Mucosa of gallbladder (tissue), 1 donor: Measurements from ENCODE around the gene RPUSD1. TPM values are rescaled to one million over a fixed set of nuclear protein-coding genes. Genes with fewer than 3 reads are reported as not detected.

Source experiments
- DNase-seq: peaks from one replicate; pipeline ENCODE4 v3.0.0-alpha.2; 2020; ENCODE audit warnings: low spot score
- total RNA-seq: library from RNA; stranded (reverse); gene quantifications from one replicate; pipeline ENCODE4 v1.2.1, GENCODE V29; 2021
- donor health status: DM: no; HTN: no; CAD: no.

Gene RPUSD1
- total RNA-seq, 1 donor from 2014 or later: 18.5 TPM

- no peak for DNase-seq
These were observed 30.4 kb upstream of the RPUSD1 start for GRCh38 chr16:818592-818991.

DNA sequence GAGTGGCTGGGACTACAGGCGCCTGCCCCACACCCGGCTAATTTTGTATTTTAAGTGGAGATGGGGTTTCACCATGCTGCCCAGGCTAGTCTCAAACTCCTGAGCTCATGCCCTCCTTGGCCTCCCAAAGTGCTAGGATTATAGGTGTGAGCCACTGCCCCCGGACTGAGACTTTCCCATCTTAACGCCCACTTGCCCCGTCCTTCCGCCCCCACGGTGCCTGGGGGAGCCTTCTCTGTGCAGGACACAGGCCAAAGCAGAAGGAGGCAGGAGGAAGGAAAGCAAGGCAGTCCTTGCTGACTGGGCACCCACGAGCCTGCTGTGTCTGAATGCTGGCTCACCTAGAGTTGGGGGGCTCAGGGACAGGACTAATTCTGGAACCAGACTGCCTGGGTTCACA lies 30.0 kb upstream of the RPUSD1 start:
- no peak for DNase-seq

DNA sequence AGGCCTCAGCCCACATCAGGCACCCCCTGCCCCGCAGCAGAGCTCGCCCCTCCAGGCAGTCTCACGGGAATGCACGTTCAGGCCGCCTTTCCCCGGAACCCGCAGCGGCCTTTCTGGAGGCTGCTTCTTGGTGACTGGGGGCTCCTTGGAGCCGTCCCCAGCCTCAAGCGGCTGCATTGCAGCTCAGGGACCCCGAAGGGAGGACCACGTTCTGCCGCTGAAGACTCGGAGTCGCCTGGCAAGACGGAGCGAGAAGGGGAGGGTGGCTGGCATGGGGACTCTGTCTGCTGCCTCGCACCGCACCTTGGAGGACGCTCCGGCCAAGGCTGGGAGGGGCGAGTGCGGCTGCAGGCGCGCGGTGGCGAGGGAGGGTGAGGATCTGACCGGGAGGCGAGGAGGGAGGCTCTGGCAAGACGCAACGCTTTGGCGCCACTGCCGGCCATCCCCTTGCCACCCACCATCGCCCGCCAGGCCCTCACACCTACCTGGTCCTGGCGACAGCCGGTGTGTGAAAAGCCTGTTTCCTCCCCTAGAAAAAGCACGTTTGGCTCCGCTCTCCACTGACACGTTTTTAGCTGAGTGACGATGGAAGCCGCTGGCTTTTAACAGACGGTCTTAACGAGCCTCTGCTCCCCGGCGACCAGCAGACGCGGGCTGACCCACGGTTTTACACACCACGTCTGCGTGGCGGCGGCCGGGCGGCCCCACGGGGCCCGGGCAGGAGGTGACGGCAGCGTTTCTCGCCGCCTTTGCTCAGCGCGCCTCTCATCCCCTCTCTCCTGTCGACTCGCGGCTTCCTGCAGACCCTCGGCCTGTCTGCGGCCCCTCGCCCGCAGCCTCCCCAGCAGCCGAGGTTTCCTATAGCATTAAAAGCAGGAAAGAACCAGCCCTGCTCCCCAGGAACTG lies 29.1 kb upstream of the RPUSD1 start:
- no peak for DNase-seq

DNA sequence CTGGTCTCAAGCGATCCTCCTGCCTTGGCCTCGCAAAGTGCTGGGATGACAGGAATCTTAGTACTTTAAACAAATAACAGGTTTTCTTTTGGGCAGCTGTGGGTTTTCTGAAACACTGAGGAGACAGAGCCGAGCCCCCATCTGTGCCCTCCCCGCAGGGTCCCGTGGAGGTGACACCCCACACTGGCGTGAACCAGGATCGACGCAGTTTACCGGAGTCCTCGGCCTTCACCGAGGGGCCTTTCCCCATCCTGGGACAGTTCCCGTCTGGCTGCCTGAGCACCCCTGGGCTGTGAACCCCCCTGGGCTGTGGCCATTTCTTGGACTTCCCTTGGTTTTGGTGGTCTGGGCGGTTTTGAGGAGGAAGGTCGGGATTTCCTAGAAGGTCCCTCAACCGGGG lies 27.7 kb upstream of the RPUSD1 start:
- DNase-seq: no peak

GRCh38 chr16:814974-815373 lies 26.8 kb upstream of the RPUSD1 start:
- no peak for DNase-seq

GRCh38 chr16:813916-814412 lies 25.8 kb upstream of the RPUSD1 start:
- DNase-seq: no peak

DNA sequence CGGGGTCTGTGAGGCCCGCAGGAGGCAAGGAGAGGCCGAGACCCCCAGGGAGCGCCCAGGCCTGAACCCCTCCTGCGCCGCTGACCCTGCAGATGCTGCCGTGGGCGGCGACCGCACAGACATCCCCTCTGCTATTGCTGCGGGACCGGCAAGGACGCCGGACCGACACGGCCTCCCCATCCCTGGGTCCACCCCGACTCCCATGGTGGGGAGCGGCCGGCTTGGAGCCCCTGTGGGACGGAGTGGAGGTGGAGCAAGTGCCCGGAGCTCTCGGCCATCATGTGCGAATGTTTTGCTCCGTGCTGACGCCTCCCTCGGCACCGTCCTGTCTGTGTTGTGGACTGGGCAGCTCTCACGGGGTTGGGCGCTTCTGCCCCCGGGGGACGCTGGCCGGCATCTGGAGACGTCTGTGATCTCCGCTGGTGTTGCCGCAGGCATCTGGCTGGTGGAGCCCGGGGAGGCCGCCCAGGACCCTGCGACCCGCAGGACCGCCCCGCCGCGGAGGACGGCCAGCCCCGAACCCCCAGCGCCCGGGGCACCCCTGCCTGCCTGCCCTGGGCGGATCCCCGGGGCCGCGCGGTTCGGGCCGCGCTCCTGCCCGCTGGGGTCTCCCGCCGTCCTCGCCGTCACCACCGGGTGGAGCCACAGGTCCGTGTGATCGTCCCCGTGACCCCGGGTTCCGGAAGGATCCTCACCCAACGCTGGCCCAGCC lies 25.2 kb upstream of the RPUSD1 start:
- DNase-seq: no peak

DNA sequence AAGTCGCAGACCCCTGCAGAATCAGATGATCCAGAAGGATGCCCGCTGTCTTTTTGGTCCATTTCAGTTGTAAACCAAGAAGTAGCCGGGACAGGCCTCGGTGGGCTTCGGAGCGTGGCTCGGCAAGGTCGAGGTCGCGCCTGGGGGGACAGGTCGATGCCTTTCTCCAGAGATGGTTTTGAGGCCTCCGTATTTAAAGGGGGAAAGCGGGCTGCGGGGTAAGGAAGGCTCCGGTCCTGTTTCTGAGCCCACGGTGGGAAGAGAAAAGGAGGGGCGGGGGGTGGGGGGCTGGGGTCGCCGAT lies 19.9 kb upstream of the RPUSD1 start:
- DNase-seq: no peak

DNA sequence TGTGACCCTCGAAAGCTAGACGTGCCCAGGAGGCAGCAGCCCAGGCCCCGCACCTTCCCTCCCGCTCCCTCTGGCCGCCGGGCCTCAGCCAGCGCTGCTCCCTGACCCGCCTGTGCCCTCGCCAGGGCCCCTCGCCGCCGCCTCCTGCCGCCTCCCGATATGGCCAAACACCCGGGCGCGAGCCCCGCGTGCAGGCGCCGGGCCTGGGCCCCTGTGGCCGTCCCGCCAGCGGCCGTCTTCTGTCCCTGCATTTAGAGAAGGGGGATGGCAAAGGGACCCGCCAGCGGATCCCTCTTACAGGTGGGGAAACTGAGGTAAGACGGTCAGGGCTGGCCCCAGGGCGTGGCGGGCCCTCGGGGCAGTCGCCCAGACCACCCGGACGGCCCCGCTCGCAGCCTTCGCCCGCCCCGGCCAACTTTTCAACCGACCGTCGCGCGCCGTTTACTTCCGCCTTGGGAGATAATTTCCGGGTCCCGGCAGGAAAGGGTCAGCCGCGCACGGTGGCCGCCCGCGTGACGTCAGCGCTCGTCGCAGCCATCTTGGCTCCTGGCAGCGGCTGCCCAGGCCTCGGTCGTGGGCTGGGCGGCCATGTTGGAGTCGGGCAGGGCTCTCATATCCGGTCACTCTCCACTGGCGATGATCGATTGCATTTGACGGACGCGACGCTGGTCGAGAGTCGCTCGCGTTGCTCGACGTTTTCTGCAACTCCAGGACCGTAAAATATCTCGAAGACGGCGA lies 19.3 kb upstream of the RPUSD1 start:
- DNase-seq: peak; percentile 94

GRCh38 chr16:805474-805873 lies 17.3 kb upstream of the RPUSD1 start:
- DNase-seq: no peak

DNA sequence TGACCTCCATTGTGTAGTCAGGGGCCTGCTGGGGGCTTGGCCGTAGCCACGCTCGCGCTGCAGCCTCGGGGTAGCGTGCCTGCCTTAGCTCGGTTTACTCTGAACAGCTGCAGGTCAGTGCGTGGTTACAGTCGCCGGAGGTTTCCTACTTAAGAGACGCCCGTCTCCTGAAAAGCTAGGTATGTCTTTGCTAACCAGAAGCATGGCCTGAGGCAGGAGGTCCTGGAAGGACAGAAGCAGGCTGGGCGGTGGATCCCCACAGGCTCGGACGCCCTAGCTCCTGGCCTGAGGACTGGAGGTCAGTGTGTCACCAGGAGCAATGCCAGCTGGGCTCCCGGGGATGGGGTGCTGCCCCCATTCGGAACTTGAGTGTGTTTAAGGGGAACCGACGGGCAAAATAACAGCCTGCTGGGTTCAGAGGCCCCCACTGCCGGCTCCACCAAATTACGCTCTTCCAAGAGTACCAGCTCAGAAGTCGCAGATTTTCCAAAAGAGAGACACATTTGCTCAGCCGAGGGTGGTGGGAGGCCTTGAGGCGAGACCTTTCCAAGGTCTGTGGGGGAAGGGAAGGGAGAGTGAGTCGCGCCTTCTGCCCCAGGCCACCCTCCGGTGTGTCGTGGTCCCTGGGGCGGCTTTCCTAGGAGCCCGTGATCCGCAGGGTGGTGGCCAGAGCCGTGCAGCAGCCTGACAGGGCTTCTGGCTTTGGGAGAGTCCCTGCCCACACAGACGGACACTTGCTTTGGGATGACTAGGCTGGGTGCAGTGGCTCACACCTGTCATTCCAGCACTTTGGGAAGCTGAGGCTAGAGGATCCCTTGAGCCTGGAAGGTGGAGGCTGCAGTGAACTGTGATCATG lies 16.2 kb upstream of the RPUSD1 start:
- DNase-seq: no peak

DNA sequence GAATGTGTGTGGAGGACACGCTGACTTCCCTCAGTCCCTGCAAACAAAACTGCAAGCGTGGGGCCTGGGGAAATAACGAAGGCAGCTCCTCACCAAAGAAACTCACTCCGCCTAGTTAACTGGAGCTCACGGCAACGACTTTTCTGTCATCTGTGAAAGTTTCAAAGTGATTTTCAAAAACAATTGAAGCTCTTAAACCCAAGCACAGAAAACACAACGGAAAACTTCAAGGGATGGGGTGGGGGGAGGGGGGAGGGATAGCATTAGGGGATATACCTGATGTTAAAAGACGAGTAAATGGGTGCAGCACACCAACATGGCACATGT lies 15.5 kb upstream of the RPUSD1 start:
- no peak for DNase-seq

DNA sequence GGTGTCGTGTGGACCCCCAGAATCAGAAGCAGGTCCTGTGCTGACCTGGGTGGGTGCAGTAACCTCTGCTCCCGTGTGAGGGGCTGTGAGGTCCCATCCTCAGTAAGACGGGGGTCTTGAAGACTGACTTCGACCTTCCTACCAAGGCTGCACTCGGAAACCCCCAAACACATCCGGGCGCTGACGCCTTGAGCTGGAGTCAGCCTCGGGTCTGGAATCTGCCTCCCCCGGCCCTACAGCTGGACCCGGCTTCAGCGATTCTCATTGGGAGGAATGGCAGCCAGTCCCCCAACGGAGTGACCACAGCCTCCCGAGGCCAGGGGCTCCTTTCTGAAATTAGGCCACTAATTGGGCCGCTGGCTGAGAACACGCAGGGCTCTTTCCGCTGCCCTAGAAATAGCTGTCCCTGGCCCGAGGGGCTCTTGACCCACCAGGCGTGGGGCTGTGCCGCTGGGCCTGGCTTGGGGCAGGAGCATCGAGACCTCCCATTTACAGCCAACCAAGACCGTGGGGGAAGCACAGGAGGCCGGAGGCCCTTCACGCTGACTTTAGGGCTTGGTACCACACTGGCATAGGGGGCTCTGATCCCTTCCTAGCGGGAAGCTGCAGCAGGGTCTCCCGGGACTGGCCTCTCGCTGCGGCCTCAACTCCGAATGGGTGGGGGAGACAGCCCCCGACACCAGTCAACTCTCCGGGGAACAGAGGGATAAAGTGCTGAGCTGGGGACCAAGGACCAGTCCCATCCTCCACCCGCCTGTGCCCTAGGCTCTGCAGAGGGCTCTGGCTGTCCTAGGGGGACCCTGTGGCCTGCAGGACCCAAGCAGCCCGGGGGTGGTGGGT lies 15.0 kb upstream of the RPUSD1 start:
- DNase-seq: no peak

- DNase-seq: no peak
These were observed 14.3 kb upstream of the RPUSD1 start for GRCh38 chr16:802461-802860.

- DNase-seq: no peak
These were observed 13.6 kb upstream of the RPUSD1 start for GRCh38 chr16:801584-802363.

GRCh38 chr16:800834-801511 lies 12.8 kb upstream of the RPUSD1 start:
- DNase-seq: no peak

- DNase-seq: no peak
These were observed 12.0 kb upstream of the RPUSD1 start, which contains the start of gene GNG13 for GRCh38 chr16:799948-800833. Gene GNG13, minus strand, starts transcription at chr16:800734. Its CDS starts 1,657 bp downstream, at chr16:799077.
